OCI-LY7 (cell line): ENCODE results near the gene CTSL. TPM values are rescaled to one million over a fixed set of nuclear protein-coding genes. Genes with fewer than 3 reads are reported as not detected.

ENCODE experiments used
- BruUV-seq: library from RNA; stranded (reverse); fragments of 400-500 nt; replicated peaks from 2 replicates; lab custom pipeline; 2021; lab: Mats Ljungman, UMichigan
- CTCF ChIA-PET: fragments of 300-600 bp; sonication (Branson Sonifier 250); formaldehyde crosslinking; loops from one replicate; lab custom pipeline; 2022; ENCODE audit warnings: antibody characterized with exemption; ENCODE audit not compliant: unreplicated experiment; lab: Charles Lee
- POLR2A ChIA-PET: fragments of 300-600 bp; sonication (Branson Sonifier 250); formaldehyde crosslinking; loops from one replicate; lab custom pipeline; 2022; ENCODE audit warnings: antibody characterized with exemption; lab: Charles Lee
- DNase-seq: peaks from one replicate; pipeline ENCODE4 v3.0.0-alpha.2; 2015; ENCODE audit warnings: low spot score
- H2AFZ ChIP-seq: fragments of 200-600 bp; sonication (generic), shearing (Covaris generic); 2 replicates; pipeline ENCODE4 v1.6.1; 2014; ENCODE audit warnings: mild to moderate bottlenecking, antibody characterized with exemption, low read length, moderate library complexity
- H3K27ac ChIP-seq: fragments of 200-600 bp; sonication (generic); 2 replicates; pipeline ENCODE4 v1.5.1; 2014; ENCODE audit warnings: mixed run types, low read depth, mild to moderate bottlenecking, moderate library complexity, low read length, inconsistent platforms; ENCODE audit not compliant: poor library complexity, severe bottlenecking
- H3K36me3 ChIP-seq: fragments of 200-600 bp; sonication (generic); 2 replicates; pipeline ENCODE4 v1.6.1; 2014; ENCODE audit warnings: mild to moderate bottlenecking, antibody characterized with exemption, low read length, moderate library complexity, mixed read lengths; ENCODE audit not compliant: insufficient read depth
- H3K4me1 ChIP-seq: fragments of 200-600 bp; sonication (generic); 2 replicates; pipeline ENCODE4 v1.5.1; 2014; ENCODE audit warnings: mild to moderate bottlenecking, low read length; ENCODE audit not compliant: insufficient read depth, poor library complexity, severe bottlenecking
- H3K4me2 ChIP-seq: fragments of 200-600 bp; sonication (generic); 2 replicates; pipeline ENCODE4 v1.6.1; 2014; ENCODE audit warnings: mild to moderate bottlenecking, low read length
- H3K4me3 ChIP-seq: fragments of 200-600 bp; sonication (generic); 2 replicates; pipeline ENCODE4 v1.5.1; 2014; ENCODE audit warnings: mild to moderate bottlenecking, low read depth, low read length; ENCODE audit not compliant: poor library complexity, severe bottlenecking
- H3K79me2 ChIP-seq: fragments of 200-600 bp; sonication (generic); 2 replicates; pipeline ENCODE4 v1.6.1; 2016; ENCODE audit warnings: low read depth, mild to moderate bottlenecking, low read length, moderate library complexity, mixed read lengths; ENCODE audit not compliant: insufficient read depth
- H3K9me2 ChIP-seq: fragments of 200-600 bp; sonication (generic); 2 replicates; pipeline ENCODE4 v1.6.1; 2016; ENCODE audit warnings: mild to moderate bottlenecking, low read length, mixed read lengths; ENCODE audit not compliant: insufficient read depth
- H3K9me3 ChIP-seq: fragments of 200-600 bp; sonication (generic); 2 replicates; pipeline ENCODE4 v1.6.1; 2014; ENCODE audit warnings: mild to moderate bottlenecking, mixed run types, low read length, mixed read lengths
- H4K20me1 ChIP-seq: fragments of 200-600 bp; sonication (generic); 2 replicates; pipeline ENCODE4 v1.6.1; 2014; ENCODE audit warnings: mild to moderate bottlenecking, antibody characterized with exemption, low read length, moderate library complexity, mixed read lengths; ENCODE audit not compliant: insufficient read depth
- CTCF ChIP-seq: fragments of 200-600 bp; sonication (generic); conservative IDR thresholded peaks from 2 replicates; pipeline ENCODE4 v1.5.1; 2014; ENCODE audit warnings: mild to moderate bottlenecking, antibody characterized with exemption, low read length, moderate library complexity, mixed read lengths
- EZH2phosphoT487 ChIP-seq: fragments of 200-600 bp; sonication (generic); IDR thresholded peaks from 2 replicates; pipeline ENCODE4 v1.6.1; 2018; ENCODE audit warnings: low read depth, borderline replicate concordance, mild to moderate bottlenecking, mixed run types, antibody characterized with exemption, low read length, moderate library complexity, mixed read lengths
- intact Hi-C: fragments of 100-400 bp; cut with micrococcal nuclease; formaldehyde crosslinking; loops from one replicate; pipeline ENCODE4 v1.10.0; 2022; ENCODE audit not compliant: unreplicated experiment
- total RNA-seq, 2 experiments: library from RNA; depleted of rRNA in 1 of 2; stranded (reverse); fragments of >200 nt in 1 of 2; shearing (Covaris generic) in 1 of 2; gene quantifications; 2 replicates each; pipeline ENCODE4 v1.2.3, GENCODE V29; 2014 to 2022

CTSL gene
- total RNA-seq, 2 experiments from 2014 or later = not detected

- CTCF ChIA-PET = no interaction called here
- DNase-seq = no peak
Observed at GRCh38 chr9:87722393-87723088, 3.4 kb upstream of the CTSL start.

GRCh38 chr9:87725356-87725899, 491 bp upstream of the CTSL start:
- H3K9me3 ChIP-seq = no peaks in the 10 kb centered on the region
- no peak overlapping the region for H3K4me3 ChIP-seq
- ChIA-PET CTCF (no interaction called here), POLR2A (no interaction called here)
- H3K9me2 ChIP-seq = no peaks in the 10 kb centered on the region
- TF ChIP-seq EZH2phosphoT487 = no peak
- TF ChIP-seq CTCF = no peak
- BruUV-seq = no TSS peak
- H3K4me1 ChIP-seq = no peaks in the 10 kb centered on the region
- no peak overlapping the region for H3K27ac ChIP-seq
- no peak overlapping the region for H2AFZ ChIP-seq
- H3K79me2 ChIP-seq = no peaks in the 10 kb centered on the region
- H3K36me3 ChIP-seq = no peaks in the 10 kb centered on the region
- no peak overlapping the region for H3K4me2 ChIP-seq
- intact Hi-C loops = no loop called here
- no peak for DNase-seq
- no peaks in the 10 kb centered on the region for H4K20me1 ChIP-seq

More at GRCh38 chr9:87722393-87723088, 3.4 kb upstream of the CTSL start:
- Histone ChIP-seq H3K4me3 (no peak overlapping the region), H3K36me3 (no peaks in the 10 kb centered on the region), H3K79me2 (no peaks in the 10 kb centered on the region), H4K20me1 (no peaks in the 10 kb centered on the region), H3K4me2 (no peak overlapping the region), H3K4me1 (no peaks in the 10 kb centered on the region), H3K27ac (no peak overlapping the region), H3K9me3 (no peaks in the 10 kb centered on the region), H2AFZ (no peak overlapping the region), H3K9me2 (no peaks in the 10 kb centered on the region)
- intact Hi-C loops = no loop called here
- POLR2A ChIA-PET = interaction anchor here (1.3 to 1.5 kb wide), 2 partner anchors 12 to 50 kb away, joined by 3 to 5 read pairs; no protein-coding TSS in a partner anchor
- TF ChIP-seq CTCF = no peak
- no peak for TF ChIP-seq EZH2phosphoT487
- BruUV-seq = no TSS peak

GRCh38 chr9:87729246-87729645, 3.3 kb downstream of the CTSL start:
- ChIA-PET POLR2A (no interaction called here), CTCF (no interaction called here)
- TF ChIP-seq CTCF (no peak), EZH2phosphoT487 (no peak)

More at GRCh38 chr9:87729246-87729645, 3.3 kb downstream of the CTSL start:
- no peak overlapping the region for H3K4me3 ChIP-seq
- H3K9me3 ChIP-seq = no peaks in the 10 kb centered on the region
- no peaks in the 10 kb centered on the region for H4K20me1 ChIP-seq
- no peak overlapping the region for H3K27ac ChIP-seq
- H3K36me3 ChIP-seq = no peaks in the 10 kb centered on the region
- H3K9me2 ChIP-seq = no peaks in the 10 kb centered on the region
- H2AFZ ChIP-seq = no peak overlapping the region
- intact Hi-C loops = no loop called here
- BruUV-seq = no TSS peak
- no peaks in the 10 kb centered on the region for H3K79me2 ChIP-seq
- no peaks in the 10 kb centered on the region for H3K4me1 ChIP-seq
- H3K4me2 ChIP-seq = no peak overlapping the region
- no peak for DNase-seq
